Neural cell (in vitro differentiated cells): ENCODE measurements around the gene COL25A1.

ENCODE experiments used
- EZH2 ChIP-seq: fragments of 200-600, 300-800 bp; shearing (Covaris generic), sonication (generic); IDR thresholded peaks from 2 replicates; pipeline ENCODE4 v1.6.1; 2014; ENCODE audit warnings: antibody characterized with exemption, low read length, borderline replicate concordance, mild to moderate bottlenecking; ENCODE audit not compliant: insufficient read depth, poor library complexity, severe bottlenecking
- MXI1 ChIP-seq: fragments of 450-650 bp; conservative IDR thresholded peaks from 2 replicates; pipeline ENCODE4 v1.6.1; 2014; ENCODE audit warnings: antibody characterized with exemption, mild to moderate bottlenecking; ENCODE audit not compliant: poor library complexity, severe bottlenecking
- RAD21 ChIP-seq: fragments of 450-650 bp; conservative IDR thresholded peaks from 2 replicates; pipeline ENCODE4 v1.6.1; 2014; ENCODE audit warnings: antibody characterized with exemption, mild to moderate bottlenecking, moderate library complexity
- SMC3 ChIP-seq: fragments of 450-650 bp; conservative IDR thresholded peaks from 2 replicates; pipeline ENCODE4 v1.6.1; 2014; ENCODE audit warnings: antibody characterized with exemption, mild to moderate bottlenecking, moderate library complexity; ENCODE audit not compliant: poor library complexity
- TAF1 ChIP-seq: IDR thresholded peaks from 2 replicates; pipeline ENCODE4 v1.6.1; 2012; ENCODE audit warnings: low read depth
- TF ChIP-seq, protein P1 (sequence below): fragments of 450-650 bp; IDR thresholded peaks from 2 replicates; pipeline ENCODE4 v1.5.1; 2014; ENCODE audit warnings: antibody characterized with exemption, mild to moderate bottlenecking, moderate library complexity; ENCODE audit not compliant: poor library complexity, severe bottlenecking
- TF ChIP-seq, protein P2 (sequence below): IDR thresholded peaks from 2 replicates; pipeline ENCODE4 v1.6.1; 2012; ENCODE audit warnings: borderline replicate concordance

DNA sequence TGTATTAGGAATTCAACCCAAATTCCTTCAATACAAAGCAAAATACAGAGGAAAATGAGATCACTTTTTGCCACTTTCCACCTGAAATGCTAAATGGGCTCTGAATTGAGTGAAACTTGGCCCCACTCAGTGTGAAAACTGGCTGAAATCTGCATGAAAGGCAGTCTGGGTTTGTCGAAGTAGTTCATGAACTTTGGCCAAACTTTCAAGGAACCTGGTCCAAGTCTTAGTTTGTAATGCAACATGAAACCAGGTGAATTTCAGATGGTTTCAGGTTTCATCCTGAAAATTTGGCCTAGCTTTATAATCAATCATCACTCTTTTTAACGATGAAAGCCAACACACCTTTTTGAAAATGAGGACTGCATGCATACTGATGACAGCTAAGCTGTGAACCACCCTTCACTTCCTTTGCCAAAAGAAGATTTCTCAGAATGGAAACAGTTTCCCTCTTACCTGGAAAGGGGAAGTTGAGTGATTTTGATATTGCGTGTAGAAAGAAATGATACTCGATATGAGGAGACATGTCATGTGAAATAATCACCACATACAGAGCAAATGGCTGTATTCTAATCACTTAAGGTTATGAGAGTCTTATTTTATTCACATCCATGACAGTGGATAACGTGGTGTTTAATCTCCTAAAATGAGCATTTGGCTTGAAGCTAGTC is 329.7 kb downstream of the COL25A1 start:
- TF ChIP-seq, protein P1, sequence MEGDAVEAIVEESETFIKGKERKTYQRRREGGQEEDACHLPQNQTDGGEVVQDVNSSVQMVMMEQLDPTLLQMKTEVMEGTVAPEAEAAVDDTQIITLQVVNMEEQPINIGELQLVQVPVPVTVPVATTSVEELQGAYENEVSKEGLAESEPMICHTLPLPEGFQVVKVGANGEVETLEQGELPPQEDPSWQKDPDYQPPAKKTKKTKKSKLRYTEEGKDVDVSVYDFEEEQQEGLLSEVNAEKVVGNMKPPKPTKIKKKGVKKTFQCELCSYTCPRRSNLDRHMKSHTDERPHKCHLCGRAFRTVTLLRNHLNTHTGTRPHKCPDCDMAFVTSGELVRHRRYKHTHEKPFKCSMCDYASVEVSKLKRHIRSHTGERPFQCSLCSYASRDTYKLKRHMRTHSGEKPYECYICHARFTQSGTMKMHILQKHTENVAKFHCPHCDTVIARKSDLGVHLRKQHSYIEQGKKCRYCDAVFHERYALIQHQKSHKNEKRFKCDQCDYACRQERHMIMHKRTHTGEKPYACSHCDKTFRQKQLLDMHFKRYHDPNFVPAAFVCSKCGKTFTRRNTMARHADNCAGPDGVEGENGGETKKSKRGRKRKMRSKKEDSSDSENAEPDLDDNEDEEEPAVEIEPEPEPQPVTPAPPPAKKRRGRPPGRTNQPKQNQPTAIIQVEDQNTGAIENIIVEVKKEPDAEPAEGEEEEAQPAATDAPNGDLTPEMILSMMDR = no peak
- no peak for TF ChIP-seq MXI1
- TF ChIP-seq, protein P2, sequence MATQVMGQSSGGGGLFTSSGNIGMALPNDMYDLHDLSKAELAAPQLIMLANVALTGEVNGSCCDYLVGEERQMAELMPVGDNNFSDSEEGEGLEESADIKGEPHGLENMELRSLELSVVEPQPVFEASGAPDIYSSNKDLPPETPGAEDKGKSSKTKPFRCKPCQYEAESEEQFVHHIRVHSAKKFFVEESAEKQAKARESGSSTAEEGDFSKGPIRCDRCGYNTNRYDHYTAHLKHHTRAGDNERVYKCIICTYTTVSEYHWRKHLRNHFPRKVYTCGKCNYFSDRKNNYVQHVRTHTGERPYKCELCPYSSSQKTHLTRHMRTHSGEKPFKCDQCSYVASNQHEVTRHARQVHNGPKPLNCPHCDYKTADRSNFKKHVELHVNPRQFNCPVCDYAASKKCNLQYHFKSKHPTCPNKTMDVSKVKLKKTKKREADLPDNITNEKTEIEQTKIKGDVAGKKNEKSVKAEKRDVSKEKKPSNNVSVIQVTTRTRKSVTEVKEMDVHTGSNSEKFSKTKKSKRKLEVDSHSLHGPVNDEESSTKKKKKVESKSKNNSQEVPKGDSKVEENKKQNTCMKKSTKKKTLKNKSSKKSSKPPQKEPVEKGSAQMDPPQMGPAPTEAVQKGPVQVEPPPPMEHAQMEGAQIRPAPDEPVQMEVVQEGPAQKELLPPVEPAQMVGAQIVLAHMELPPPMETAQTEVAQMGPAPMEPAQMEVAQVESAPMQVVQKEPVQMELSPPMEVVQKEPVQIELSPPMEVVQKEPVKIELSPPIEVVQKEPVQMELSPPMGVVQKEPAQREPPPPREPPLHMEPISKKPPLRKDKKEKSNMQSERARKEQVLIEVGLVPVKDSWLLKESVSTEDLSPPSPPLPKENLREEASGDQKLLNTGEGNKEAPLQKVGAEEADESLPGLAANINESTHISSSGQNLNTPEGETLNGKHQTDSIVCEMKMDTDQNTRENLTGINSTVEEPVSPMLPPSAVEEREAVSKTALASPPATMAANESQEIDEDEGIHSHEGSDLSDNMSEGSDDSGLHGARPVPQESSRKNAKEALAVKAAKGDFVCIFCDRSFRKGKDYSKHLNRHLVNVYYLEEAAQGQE = no peak
- no peak for TF ChIP-seq TAF1
- TF ChIP-seq SMC3 = no peak
- TF ChIP-seq RAD21 = no peak
- TF ChIP-seq EZH2 = no peak
